ENCODE results near the gene TRAM2. TPM values are rescaled to one million over a fixed set of nuclear protein-coding genes. Genes with fewer than 3 reads are reported as not detected.

Gene TRAM2
- total RNA-seq, 1 experiment from 2014 or later = 21.3 TPM

DNA sequence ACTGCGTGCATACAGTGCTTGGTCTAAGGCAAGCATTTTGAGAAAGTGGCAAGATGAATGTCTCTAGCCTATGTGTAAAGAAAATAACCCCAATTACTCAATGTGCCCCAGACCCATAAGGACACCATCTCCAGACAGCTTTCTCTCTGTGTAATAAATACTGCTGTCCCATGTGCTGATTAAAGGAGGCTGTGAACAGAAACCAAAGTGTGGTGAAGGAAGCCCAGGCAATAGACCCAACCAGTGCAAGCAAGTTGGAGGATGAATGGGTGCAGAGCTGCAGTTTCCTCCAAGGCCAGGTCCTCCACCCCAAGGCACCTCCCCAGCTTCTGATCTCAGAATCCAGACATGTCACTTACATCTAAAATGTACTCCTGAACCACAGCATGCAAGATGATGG, 60.6 kb downstream of the TRAM2 start:
- ATAC-seq (no peak), DNase-seq (ENCODE audit: low read depth, low spot score) (no peak)
- ChIA-PET POLR2A (interaction anchor here (1.8 kb wide), 1 partner anchor 12 kb away, joined by 5 read pairs; no protein-coding TSS in a partner anchor), CTCF (no interaction called here), RAD21 (ENCODE audit: low non-redundant PET in 1 of 2, low total read pairs in 2 of 2, uncharacterized antibody in 2 of 2, unreplicated experiment in 2 of 2) (no interaction called here)
- no peak overlapping the region for H2AFZ ChIP-seq (ENCODE audit: low read depth, low read length, poor library complexity, severe bottlenecking)
- H3K4me3 ChIP-seq (replicated peaks in 1 of 2; ENCODE audit: low read depth in 1 of 2, low read length in 2 of 2) = no peak overlapping the region
- BruUV-seq (replicated peaks) = no TSS peak
- H3K27me3 ChIP-seq (ENCODE audit: insufficient read depth, low read length) = no peaks in the 10 kb centered on the region
- TF ChIP-seq SIN3A (IDR thresholded peaks at IDR 0.05; ENCODE audit: low read depth) (no peak), POLR2A (IDR thresholded peaks at IDR 0.05; ENCODE audit: borderline replicate concordance, extremely low read depth, insufficient read depth, insufficient read length) (no peak), ZNF274 (IDR thresholded peaks at IDR 0.05; ENCODE audit: low read depth, low read length) (no peak)
- no peaks in the 10 kb centered on the region for H4K20me1 ChIP-seq (ENCODE audit: insufficient read depth)
- H3K4me2 ChIP-seq (ENCODE audit: low read length) = no peak overlapping the region
- H3K9me2 ChIP-seq (ENCODE audit: insufficient read depth) = 0 out of 2 replicates have a peak, but pooled peaks cover 2% of the 10 kb centered on the region
- no peaks in the 10 kb centered on the region for H3K79me2 ChIP-seq (ENCODE audit: insufficient read depth, low read length)
- peaks cover 55 to 79% of the 10 kb centered on the region in 2 experiments for H3K4me1 ChIP-seq (ENCODE audit: control insufficient read depth in 1 of 2, insufficient read depth in 2 of 2, low read length in 2 of 2)
- H3K9me3 ChIP-seq (ENCODE audit: control insufficient read depth in 1 of 2, insufficient read depth in 1 of 2, low read depth in 1 of 2, low read length in 2 of 2) = no peaks in the 10 kb centered on the region
- no peak overlapping the region for H3K9ac ChIP-seq (ENCODE audit: low read length)
- peaks cover 0 to 4% of the 10 kb centered on the region in 2 experiments; a peak in 1 of 4 replicates for H3K36me3 ChIP-seq (ENCODE audit: control insufficient read depth in 1 of 2, insufficient read depth in 2 of 2, low read length in 2 of 2)
- intact Hi-C loops (cut with micrococcal nuclease) = loop anchor here (10.0 kb wide), 1 partner anchor 231 kb away; the partner anchor contains the start of gene MCM3
- H3K27ac ChIP-seq (ENCODE audit: low read depth, low read length) = no peak overlapping the region

GRCh38 chr6:52515219-52515960, 61.5 kb downstream of the TRAM2 start:
- no TSS peak for BruUV-seq (replicated peaks)
- ATAC-seq = no peak
- Histone ChIP-seq H3K4me3 (replicated peaks in 1 of 2; ENCODE audit: low read depth in 1 of 2, low read length in 2 of 2) (no peak overlapping the region), H3K9me2 (ENCODE audit: insufficient read depth) (0 out of 2 replicates have a peak, but pooled peaks cover 2% of the 10 kb centered on the region), H4K20me1 (ENCODE audit: insufficient read depth) (no peaks in the 10 kb centered on the region), H3K27ac (ENCODE audit: low read depth, low read length) (no peak overlapping the region), H3K4me2 (ENCODE audit: low read length) (peak overlapping the region; percentile 44), H3K36me3 (ENCODE audit: control insufficient read depth in 1 of 2, insufficient read depth in 2 of 2, low read length in 2 of 2) (peaks cover 0 to 4% of the 10 kb centered on the region in 2 experiments; a peak in 1 of 4 replicates), H3K27me3 (ENCODE audit: insufficient read depth, low read length) (no peaks in the 10 kb centered on the region), H2AFZ (ENCODE audit: low read depth, low read length, poor library complexity, severe bottlenecking) (no peak overlapping the region), H3K9ac (ENCODE audit: low read length) (0 out of 2 replicates have a peak overlapping the region, but pooled peaks have one; percentile 16), H3K79me2 (ENCODE audit: insufficient read depth, low read length) (no peaks in the 10 kb centered on the region), H3K4me1 (ENCODE audit: control insufficient read depth in 1 of 2, insufficient read depth in 2 of 2, low read length in 2 of 2) (peaks cover 55 to 80% of the 10 kb centered on the region in 2 experiments), H3K9me3 (ENCODE audit: control insufficient read depth in 1 of 2, insufficient read depth in 1 of 2, low read depth in 1 of 2, low read length in 2 of 2) (no peaks in the 10 kb centered on the region)
- ChIA-PET POLR2A (interaction anchor here (1.8 kb wide), 1 partner anchor 11 kb away, joined by 5 read pairs; no protein-coding TSS in a partner anchor), RAD21 (ENCODE audit: low non-redundant PET in 1 of 2, low total read pairs in 2 of 2, uncharacterized antibody in 2 of 2, unreplicated experiment in 2 of 2) (no interaction called here), CTCF (interaction anchor here (1.9 kb wide), 1 partner anchor 11 kb away, joined by 5 read pairs; no protein-coding TSS in a partner anchor)
- DNase-seq (ENCODE audit: low read depth, low spot score) = no peak
- no peak for TF ChIP-seq CBX3 (IDR thresholded peaks at IDR 0.05; ENCODE audit: low read depth)
- TF ChIP-seq POLR2AphosphoS5 (IDR thresholded peaks at IDR 0.05; ENCODE audit: low read depth, low read length) = no peak
- no peak for TF ChIP-seq EGR1 (IDR thresholded peaks at IDR 0.05; ENCODE audit: low read depth)
- TF ChIP-seq POLR2A (IDR thresholded peaks at IDR 0.05; ENCODE audit: borderline replicate concordance, extremely low read depth, insufficient read depth, insufficient read length) = no peak
- TF ChIP-seq, protein P1, sequence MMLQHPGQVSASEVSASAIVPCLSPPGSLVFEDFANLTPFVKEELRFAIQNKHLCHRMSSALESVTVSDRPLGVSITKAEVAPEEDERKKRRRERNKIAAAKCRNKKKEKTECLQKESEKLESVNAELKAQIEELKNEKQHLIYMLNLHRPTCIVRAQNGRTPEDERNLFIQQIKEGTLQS (IDR thresholded peaks at IDR 0.05) = no peak
- TF ChIP-seq RAD21 (IDR thresholded peaks at IDR 0.05; ENCODE audit: low read depth) = no peak
- TF ChIP-seq, protein P2, sequence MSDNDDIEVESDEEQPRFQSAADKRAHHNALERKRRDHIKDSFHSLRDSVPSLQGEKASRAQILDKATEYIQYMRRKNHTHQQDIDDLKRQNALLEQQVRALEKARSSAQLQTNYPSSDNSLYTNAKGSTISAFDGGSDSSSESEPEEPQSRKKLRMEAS (IDR thresholded peaks at IDR 0.05) = no peak
- TF ChIP-seq FOSL1 (IDR thresholded peaks at IDR 0.05; ENCODE audit: low read depth) = no peak
- no peak for TF ChIP-seq EZH2 (IDR thresholded peaks at IDR 0.05)
- TF ChIP-seq SRF (IDR thresholded peaks at IDR 0.05; ENCODE audit: low read depth) = no peak
- no peak for TF ChIP-seq JUND (IDR thresholded peaks at IDR 0.05)
- TF ChIP-seq YY1 (IDR thresholded peaks at IDR 0.05; ENCODE audit: extremely low read depth, insufficient replicate concordance, low read depth, low read length) = no peak
- no peak for TF ChIP-seq CEBPB (IDR thresholded peaks at IDR 0.05; ENCODE audit: low read depth)
- intact Hi-C loops (cut with micrococcal nuclease) = loop anchor here (10.0 kb wide), 1 partner anchor 231 kb away; the partner anchor contains the start of gene MCM3
